Activated CD4-positive, CD25-positive, alpha-beta regulatory T cell (primary cell): ENCODE data around the gene TBX19.

Experiments
- DNase-seq, 4 experiments: peaks; one replicate each; lab custom pipeline; 2025; lab: John Stamatoyannopoulos, UW

Gene TBX19

GRCh38 chr1:168281603-168282325, 1.1 kb downstream of the TBX19 start:
- no peak for DNase-seq

- DNase-seq, result no peak
These were observed 4.8 kb downstream of the TBX19 start for GRCh38 chr1:168285521-168285790.

DNA sequence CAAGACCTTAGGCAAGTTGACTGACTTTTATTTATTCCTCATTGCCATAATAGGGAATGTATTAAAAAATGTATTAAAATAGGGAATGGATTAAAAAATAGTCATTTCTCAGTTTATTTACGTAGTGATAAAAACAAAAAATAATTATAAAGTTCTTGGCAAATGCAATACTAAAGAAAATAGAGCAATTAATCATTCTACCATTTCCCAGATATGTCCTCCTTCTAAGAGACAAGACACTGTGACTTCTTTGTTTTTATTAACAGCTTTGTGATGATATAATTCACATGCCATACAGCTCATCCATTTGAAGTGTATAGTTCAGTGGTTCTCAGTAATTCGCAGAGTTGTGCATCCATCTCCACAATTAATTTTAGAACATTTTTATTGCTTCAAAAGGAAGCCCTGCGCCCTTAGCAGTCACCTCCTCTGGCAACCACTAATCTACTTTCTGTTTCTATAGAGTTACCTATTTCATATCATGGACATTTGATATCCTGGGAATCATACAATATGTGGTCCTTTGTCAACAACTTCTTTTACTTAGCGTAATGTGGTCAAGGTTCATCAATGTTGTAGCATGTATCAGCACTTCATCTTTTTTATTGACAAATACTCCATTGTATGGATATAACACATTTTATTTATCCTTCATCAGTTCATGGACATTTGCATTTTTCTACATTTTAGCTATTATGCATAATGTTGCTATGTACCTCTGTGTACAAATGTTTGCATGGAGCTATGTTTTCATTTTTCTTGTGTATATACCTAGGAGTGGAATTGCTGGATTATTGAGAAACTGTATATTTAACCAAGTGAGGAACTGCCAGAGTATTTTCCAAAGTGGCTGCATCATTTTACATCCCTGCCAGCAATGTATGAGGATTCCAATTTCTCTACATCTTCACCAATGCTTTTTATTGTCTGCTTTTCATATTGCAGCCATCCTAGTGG, 5.6 kb downstream of the TBX19 start:
- DNase-seq, result no peak

DNA sequence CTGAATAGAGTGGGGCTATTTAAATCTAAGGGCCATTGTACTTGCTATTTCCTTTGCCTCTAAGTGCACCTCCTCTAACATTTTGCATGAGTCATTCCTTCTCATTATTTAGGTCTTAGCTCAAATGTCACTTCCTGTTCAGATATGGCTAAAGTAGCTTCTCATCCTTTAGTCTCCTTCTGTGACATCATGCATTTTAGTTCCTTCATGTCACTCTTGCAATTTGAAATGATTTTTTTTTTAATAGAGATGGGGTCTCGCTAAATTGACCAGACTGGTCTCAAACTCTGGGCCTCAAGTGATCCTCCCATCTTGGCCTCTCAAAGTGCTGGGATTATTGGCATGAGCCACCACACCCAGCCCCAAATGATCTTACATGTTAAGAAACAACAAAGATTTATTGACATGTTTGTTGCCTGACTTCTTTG, 6.6 kb downstream of the TBX19 start:
- DNase-seq, result no peak

DNA sequence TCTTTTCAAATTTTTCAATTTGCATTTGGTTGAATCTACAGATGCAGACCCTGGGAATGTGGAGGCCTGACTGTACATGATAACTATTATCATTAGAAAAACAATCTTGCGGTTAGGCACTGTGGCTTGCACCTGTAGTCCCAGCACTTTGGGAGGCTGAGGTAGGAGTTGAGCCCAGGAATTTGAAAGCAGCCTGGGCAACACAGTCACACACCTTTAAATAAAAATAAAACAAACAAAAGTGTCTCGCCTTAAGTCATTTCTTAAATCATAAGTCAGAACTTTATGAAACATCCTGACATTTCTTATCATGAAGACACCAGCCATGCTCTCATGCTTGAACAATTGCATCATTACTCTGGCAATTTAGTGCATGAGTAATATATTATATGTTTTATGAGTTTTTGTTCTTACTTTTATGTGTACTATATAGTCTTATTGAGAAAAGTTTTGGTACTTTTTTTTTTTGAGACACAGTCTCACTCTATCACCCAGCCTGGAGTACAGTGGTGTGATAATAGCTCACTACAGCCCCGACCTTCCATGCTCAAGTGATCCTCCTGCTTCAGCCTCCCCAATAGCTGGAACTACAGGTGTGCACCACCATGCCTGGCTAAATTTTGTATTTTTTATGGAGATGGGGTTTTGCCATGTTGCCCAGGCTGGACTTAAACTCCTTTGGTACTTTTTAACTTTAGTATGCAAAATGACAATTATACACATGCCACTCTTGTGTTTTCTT, 7.8 kb downstream of the TBX19 start:
- no peak for DNase-seq

- DNase-seq, result no peak
These were observed 10.7 kb downstream of the TBX19 start for GRCh38 chr1:168291222-168291837.

GRCh38 chr1:168293356-168293755, 12.7 kb downstream of the TBX19 start:
- DNase-seq, result no peak

- DNase-seq, result no peak
These were observed 14.9 kb downstream of the TBX19 start for GRCh38 chr1:168295411-168296114.

DNA sequence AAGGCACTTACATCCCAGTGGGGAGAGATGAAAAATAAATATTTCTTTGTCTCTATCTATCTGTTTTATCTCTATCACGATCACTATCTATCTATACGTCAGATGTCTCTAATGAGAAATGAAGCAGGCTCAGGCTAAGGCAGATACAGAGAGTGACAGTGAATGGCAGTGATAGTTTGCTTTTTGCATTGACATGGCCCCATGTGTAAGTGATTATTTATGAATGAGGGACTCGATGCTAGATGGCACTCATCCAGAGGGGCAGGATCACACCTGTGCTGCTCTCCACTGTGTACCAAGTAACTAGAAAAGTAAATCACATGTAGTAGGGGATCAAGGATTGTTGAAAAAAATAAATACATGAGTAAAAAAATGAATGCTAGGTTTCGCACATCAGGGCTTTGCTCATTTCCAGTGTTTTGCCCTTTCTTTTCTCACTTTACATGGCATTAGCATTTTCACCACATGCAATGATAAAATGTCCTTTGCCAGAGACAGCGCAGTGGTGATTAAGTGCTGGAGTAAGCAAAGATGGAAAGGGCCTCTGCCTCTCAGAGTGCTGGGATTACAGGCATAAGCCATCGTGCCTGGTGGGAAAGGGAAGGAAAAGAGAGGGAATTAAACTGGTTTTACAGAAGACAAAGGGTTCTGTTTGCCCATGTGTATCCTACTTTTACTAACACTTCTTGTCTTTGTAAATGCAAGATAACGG, 16.5 kb downstream of the TBX19 start:
- DNase-seq, result no peak

DNA sequence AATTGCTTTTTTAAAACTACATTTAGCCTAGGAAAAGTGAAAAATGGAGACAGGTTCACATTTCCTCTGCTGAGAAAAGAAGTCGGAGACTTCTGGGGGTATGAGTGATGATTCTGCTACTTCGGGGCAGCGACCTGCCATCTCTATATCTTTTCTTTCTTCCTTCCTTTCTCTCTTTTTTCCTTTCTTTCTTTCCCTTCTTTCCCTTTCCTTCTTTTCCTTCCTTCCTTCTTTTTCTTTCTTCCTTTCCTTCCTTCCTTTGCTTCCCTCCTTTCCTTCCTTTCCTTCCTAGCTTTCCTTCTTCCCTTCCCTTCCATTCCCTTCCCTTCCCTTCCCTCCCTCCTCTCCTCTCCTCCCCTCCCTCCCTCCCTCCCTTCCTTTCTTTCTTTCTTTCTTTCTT, 17.8 kb downstream of the TBX19 start:
- DNase-seq, result no peak

DNA sequence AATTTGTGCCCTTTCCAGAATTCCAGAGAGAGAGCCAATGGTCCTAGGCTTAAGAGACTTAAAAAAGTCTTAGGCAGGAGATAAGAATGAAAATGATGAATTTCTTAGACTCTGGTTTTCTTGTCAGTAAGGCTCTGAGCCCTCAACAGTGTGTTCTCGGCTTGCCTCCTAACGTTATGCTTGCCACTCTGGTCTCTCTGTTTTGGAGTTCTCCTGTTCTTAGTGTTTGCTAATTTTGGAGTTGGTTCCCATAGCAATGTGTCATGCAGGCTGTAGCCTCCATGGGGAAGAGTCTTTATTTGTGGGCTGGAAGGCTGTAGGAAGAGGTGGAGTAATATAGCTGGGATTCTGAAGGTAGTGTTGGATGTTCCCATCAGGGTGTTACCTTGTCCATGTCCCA, 19.9 kb downstream of the TBX19 start:
- no peak for DNase-seq

- no peak for DNase-seq
These were observed 21.1 kb downstream of the TBX19 start for GRCh38 chr1:168301664-168302320.

DNA sequence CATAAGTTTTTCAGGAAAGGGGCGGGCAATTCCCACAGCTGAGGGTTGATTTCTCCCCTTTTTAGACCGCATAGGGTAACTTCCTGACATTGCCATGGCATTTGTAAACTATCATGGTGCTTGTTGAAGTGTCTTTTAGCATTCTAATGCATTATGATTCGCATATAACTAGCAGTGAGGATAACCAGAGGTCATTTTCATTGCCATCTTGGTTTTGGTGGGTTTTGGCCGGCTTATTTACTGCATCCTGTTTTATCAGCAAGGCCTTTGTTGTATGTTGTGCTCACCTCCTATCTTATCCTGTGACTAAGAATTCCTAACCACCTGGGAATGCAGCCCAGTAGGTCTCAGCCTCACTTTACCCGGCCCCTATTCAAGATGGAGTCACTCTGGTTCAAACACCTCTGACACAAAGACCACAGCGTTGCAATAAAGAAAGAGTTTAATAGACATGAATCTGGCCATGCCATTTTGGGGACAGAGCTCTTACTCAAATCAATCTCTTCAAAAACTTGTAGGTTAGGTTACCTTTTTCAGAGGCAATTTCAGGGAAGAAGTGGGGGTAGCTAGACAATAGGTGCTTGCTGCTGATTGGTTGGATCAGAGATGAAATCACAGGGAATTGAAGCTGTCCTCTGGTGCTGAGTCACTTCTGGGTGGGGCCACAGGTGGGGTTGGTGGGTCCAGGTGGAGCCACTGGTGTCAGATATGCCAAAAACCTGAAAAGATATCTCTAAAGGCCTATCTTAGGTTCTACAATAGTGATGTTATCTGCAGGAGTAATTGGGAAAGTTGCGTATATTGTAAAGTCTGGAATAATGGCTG, 23.3 kb downstream of the TBX19 start:
- DNase-seq, result no peak

DNA sequence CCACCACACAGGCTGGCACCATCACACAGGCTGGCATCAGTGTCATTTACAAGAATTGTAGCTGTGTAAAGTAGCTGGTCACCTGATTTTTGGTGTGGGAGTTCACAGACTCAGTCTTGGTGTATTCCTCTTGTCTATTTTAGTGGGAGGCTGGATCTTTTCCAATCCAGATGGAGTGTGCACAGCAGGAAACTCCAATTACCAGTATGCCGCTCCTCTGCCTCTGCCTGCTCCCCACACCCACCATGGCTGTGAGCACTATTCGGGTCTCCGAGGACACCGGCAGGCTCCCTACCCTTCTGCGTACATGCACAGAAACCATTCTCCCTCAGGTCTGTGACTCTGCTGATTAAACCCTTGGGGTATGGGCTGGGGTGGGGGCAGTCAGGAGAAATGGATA, 24.2 kb downstream of the TBX19 start:
- DNase-seq, result no peak

DNA sequence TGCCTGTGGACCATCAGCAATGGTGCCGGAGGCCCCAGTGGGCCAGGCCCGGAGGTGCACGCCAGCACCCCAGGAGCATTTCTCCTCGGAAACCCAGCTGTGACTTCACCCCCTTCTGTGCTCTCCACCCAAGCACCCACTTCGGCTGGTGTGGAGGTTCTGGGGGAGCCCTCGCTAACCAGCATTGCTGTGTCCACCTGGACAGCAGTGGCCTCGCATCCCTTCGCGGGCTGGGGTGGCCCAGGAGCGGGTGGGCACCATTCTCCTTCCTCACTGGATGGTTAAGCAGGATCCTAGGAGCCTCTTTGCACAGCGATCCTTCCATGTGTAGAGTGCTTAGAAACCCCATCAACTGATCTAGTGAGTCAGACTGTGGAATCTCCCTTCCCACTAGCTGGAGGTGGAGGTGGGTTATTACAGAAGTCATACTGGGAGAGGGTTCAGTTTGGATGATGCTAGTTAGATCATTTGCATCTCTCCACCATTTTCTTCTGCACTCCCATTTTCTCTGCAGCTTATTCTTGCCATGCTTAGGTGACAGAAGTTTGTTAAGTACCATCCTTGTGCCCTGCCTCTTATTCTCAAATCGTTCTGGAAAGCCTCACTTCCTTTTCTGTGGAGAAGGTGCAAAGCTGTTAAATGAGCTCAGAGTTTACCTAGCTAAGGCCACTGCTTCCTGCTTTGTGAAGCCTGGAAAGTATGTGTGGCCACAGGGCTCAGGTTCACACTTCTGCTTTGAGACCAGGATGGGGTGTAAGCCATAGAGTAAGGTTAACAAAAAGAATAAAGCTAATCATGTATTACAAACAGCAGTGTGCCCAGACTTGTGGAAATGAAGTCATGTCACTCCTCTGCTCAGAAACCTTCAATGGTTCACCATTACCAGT, 32.3 kb downstream of the TBX19 start:
- no peak for DNase-seq

DNA sequence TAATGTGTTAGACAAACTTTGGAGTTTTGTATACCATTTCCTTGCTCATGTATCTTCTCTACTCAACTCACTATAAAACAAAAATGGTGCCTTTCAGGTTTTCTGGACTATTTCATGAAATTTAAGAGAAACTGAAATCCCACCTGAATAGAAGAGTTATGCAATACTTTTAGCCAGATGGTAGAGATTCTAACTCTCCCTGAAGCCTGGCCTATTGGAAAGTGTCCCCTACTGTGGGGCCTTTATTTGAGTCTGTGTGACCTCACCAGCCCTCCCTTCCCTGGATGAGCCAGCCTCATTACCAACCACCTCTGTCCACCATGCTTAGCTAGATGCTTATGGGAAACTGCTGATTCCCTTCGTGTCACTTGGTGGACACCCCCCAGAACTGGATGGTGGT, 35.5 kb downstream of the TBX19 start:
- DNase-seq, result no peak

DNA sequence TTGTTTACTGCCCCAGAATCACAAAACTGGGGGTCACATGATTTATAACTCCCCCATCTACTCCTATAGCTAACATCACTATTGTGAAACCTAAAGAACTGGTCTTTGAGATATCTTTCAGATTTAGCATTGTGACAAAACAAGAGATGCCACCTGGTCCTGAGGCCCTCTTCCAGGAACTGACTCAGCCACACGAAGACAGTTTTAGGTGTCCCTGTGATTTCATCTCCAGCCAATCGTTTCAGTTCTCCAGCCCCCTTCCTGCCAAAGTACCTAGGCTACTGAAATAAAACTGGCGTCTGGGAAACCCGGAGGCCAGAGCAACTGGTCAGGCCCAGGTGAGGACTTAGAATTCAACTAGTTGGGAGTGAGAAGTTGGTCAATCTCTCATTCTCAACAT, 36.6 kb downstream of the TBX19 start:
- DNase-seq, result no peak

DNA sequence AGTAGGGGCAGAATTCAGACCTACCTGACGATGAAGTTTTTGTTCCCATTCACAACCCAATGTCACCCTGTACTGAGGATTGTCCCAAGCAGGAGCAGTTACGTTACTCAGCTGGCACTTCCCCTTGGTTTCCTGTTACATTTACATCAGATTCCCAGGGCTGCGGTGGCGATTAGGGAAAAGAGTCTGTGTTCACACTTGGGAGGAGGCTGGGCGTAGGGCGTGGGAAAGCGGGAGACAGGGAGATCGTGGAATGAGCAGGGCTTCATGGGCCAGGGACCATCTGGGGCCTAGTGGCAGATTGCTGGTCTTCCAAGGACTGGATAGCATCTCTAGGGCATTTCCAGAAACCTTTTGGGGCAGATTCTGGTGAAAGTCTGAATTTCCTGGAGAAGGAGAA, 39.0 kb downstream of the TBX19 start:
- DNase-seq, result no peak

DNA sequence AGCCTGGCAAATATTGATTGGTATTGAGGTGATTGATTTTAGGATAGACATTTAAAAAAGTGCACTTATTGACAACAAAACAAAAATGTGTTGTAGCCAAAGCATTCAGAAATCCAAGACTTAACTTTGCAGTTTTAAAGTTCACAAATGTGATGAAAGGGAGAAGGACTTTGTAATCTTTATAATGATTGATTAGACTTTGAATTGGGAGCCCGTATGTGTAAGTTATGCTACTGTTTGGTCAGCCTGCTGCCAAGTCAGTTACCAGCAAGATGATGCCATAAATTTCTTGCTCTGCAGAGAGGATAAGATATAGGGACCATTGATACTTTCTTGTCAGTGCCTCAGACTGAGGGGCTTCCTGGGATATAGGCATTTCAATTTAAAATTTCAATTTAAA, 39.5 kb downstream of the TBX19 start:
- DNase-seq, result no peak
